CD4-positive, alpha-beta memory T cell (primary cell): ENCODE measurements around the gene SMAD3. TPM values are rescaled to one million over a fixed set of nuclear protein-coding genes. Genes with fewer than 3 reads are reported as not detected.
A peak's percentile ranks its signal among the peaks of the same experiment; 100 is the strongest.

Source experiments
- CTCF ChIA-PET: fragments of 350-600 bp; sonication (Branson Sonifier 250); formaldehyde crosslinking; loops from one replicate; lab custom pipeline; 2021; ENCODE audit warnings: inconsistent platforms; ENCODE audit not compliant: partially characterized antibody; lab: Charles Lee
- POLR2A ChIA-PET: fragments of 350-600 bp; sonication (Branson Sonifier 250); formaldehyde crosslinking; loops from one replicate; lab custom pipeline; 2021; ENCODE audit not compliant: partially characterized antibody; lab: Charles Lee
- DNase-seq, 5 donors: peaks; one replicate each; pipeline versions ENCODE4 v3.0.0 to v3.0.0-alpha.2; 2020 to 2022; ENCODE audit warnings: mixed read lengths in 1 of 5
- H3K27ac ChIP-seq: one replicate; pipeline ENCODE4 v1.7.0; 2013; ENCODE audit warnings: low read depth, low read length
- H3K27me3 ChIP-seq: 2 replicates; pipeline ENCODE4 v1.7.0; 2013; ENCODE audit warnings: mild to moderate bottlenecking, low read length, moderate library complexity; ENCODE audit not compliant: insufficient read depth
- H3K36me3 ChIP-seq: 2 replicates; pipeline ENCODE4 v1.7.0; 2013; ENCODE audit warnings: mild to moderate bottlenecking, low read length, moderate library complexity; ENCODE audit not compliant: insufficient read depth
- H3K4me1 ChIP-seq: 2 replicates; pipeline ENCODE4 v1.7.0; 2013; ENCODE audit warnings: mild to moderate bottlenecking, low read length, moderate library complexity; ENCODE audit not compliant: insufficient read depth
- H3K4me3 ChIP-seq, 2 donors: one replicate each; pipeline ENCODE4 v1.7.0; 2013; ENCODE audit warnings: low read length in 2 of 2, mild to moderate bottlenecking in 1 of 2
- H3K9me3 ChIP-seq, 2 donors: one replicate each; pipeline ENCODE4 v1.7.0; 2013; ENCODE audit warnings: low read length in 2 of 2, control low read depth in 1 of 2; ENCODE audit not compliant: control insufficient read depth in 1 of 2
- H3K27ac Mint-ChIP-seq, 7 donors: one replicate each; pipeline ENCODE4 v1.8.0; 2020 to 2021; ENCODE audit warnings: mixed read lengths in 7 of 7, mild to moderate bottlenecking in 6 of 7, inconsistent platforms in 3 of 7, moderate library complexity in 3 of 7
- H3K27me3 Mint-ChIP-seq, 2 donors: one replicate each; pipeline ENCODE4 v1.8.0; 2020 to 2021; ENCODE audit warnings: mixed read lengths in 2 of 2
- H3K36me3 Mint-ChIP-seq, 2 donors: one replicate each; pipeline ENCODE4 v1.8.0; 2020 to 2021; ENCODE audit warnings: mixed read lengths in 2 of 2, inconsistent platforms in 1 of 2, mild to moderate bottlenecking in 1 of 2
- H3K4me1 Mint-ChIP-seq, 4 donors: one replicate each; pipeline ENCODE4 v1.8.0; 2020 to 2021; ENCODE audit warnings: mixed read lengths in 4 of 4, mild to moderate bottlenecking in 1 of 4
- H3K4me3 Mint-ChIP-seq, 8 donors: one replicate each; pipeline ENCODE4 v1.8.0; 2020 to 2021; ENCODE audit warnings: mixed read lengths in 8 of 8, mild to moderate bottlenecking in 7 of 8, moderate library complexity in 6 of 8, inconsistent platforms in 3 of 8
- H3K9me3 Mint-ChIP-seq, 8 donors: one replicate each; pipeline ENCODE4 v1.8.0; 2020 to 2021; ENCODE audit warnings: mixed read lengths in 8 of 8, mild to moderate bottlenecking in 5 of 8, inconsistent platforms in 3 of 8, moderate library complexity in 1 of 8
- intact Hi-C: fragments of 100-400 bp; cut with micrococcal nuclease; formaldehyde crosslinking; loops from one replicate; pipeline ENCODE4 v1.15.1; 2023
- polyA plus RNA-seq, 2 donors: library from polyadenylated mRNA; unstranded; fragments of 300-500 nt; fragmentation: Illumina TruSeq; gene quantifications; one replicate each; pipeline ENCODE4 v1.2.3, GENCODE V29; 2021
- total RNA-seq, 2 experiments: library from RNA; stranded (reverse); gene quantifications; one replicate each; pipeline ENCODE4 v1.2.3, GENCODE V29; 2021

The SMAD3 gene
- total and polyA plus RNA-seq, 4 experiments from 2014 or later, result 14.6 to 197 (median 110) TPM

DNA sequence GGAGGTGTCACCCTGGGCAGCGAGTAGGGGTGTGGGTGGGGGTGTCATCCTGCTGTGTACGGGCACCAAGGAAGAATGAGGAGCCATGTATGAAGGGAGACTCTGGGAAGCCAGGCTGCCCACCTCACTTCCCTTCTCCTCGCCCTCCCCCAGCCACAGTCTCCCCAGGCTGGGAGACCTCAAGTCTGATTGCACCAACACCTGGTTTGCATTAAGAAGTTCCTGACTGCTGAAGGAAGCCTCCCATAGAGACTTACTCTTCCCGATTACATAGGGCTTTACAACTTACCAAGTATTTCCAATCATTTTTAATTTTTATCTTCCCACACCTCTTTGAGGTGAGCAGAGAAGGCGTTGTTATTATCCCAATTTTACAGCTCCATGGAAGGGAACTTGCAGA lies 29.5 kb upstream of the SMAD3 start:
- no peaks in the 10 kb centered on the region for H3K27me3 Mint-ChIP-seq
- H3K4me1 Mint-ChIP-seq, result peaks cover 19 to 27% (median 23%) of the 10 kb centered on the region in 4 donors
- H3K4me1 ChIP-seq, result peaks cover 47% of the 10 kb centered on the region
- ChIA-PET POLR2A (no interaction called here), CTCF (no interaction called here)
- no peaks in the 10 kb centered on the region for H3K36me3 Mint-ChIP-seq
- H3K9me3 ChIP-seq, result no peaks in the 10 kb centered on the region
- intact Hi-C loops, result no loop called here
- DNase-seq, result no peak
- no peaks in the 10 kb centered on the region for H3K9me3 Mint-ChIP-seq
- H3K27ac ChIP-seq, result no peak overlapping the region
- peak overlapping the region in 2 of 7 donors; percentile 65 to 79 for H3K27ac Mint-ChIP-seq
- peak overlapping the region in 2 of 8 donors; percentile 24 to 31 for H3K4me3 Mint-ChIP-seq
- no peak overlapping the region for H3K4me3 ChIP-seq
- H3K36me3 ChIP-seq, result no peaks in the 10 kb centered on the region
- H3K27me3 ChIP-seq, result no peaks in the 10 kb centered on the region

DNA sequence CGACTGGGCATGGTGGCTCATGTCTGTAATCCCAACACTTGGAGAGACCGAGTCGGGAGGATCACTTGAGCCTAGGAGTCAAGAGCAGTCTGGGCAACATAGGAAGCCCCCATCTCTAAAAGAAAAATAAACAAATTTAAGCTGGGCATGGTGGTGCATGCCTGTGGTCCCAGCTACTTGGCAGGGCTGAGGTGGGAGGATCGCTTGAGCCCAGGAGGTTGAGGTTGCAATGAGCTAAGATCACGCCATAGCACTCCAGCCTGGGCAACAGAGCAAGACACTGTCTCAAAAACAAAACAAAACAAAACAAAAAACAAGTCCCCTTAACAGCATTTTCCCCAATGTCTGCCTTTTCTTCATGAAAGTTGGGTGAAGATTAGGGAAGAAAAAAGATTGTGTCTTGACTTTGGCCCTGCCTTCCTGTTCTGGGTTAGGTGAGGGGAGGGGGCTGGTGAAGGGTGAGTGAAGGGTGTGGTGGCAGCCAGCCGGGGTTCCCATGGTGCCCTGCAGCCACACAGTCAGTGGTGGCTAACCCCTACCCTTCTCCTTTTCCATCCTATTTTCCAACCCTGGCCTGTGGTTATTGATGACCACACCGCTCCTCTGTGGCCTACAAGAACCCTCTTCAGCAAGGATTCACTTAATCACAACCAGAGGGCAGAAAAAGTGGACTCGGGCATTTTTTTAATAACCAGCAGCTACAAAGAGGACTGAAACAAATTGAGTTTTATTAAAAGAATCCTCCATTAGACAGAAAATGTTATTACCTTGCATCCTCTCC lies 28.4 kb upstream of the SMAD3 start:
- Histone ChIP-seq H3K27me3 (no peaks in the 10 kb centered on the region), H3K27ac (no peak overlapping the region), H3K9me3 (no peaks in the 10 kb centered on the region), H3K4me1 (peaks cover 47% of the 10 kb centered on the region), H3K36me3 (no peaks in the 10 kb centered on the region), H3K4me3 (no peak overlapping the region)
- peaks cover 21 to 29% (median 26%) of the 10 kb centered on the region in 4 donors for H3K4me1 Mint-ChIP-seq
- POLR2A ChIA-PET, result interaction anchor here (0.8 to 1.3 kb wide), 3 partner anchors 14 to 66 kb away, joined by 3 to 5 read pairs (median 3); no protein-coding TSS in a partner anchor
- peak overlapping the region in 4 of 7 donors; percentile 9 to 76 (median 46) for H3K27ac Mint-ChIP-seq
- no peak for DNase-seq
- intact Hi-C loops, result no loop called here
- H3K9me3 Mint-ChIP-seq, result no peaks in the 10 kb centered on the region
- H3K4me3 Mint-ChIP-seq, result peak overlapping the region in 1 of 8 donors; percentile 17
- H3K27me3 Mint-ChIP-seq, result no peaks in the 10 kb centered on the region
- H3K36me3 Mint-ChIP-seq, result no peaks in the 10 kb centered on the region
- CTCF ChIA-PET, result interaction anchor here (1.0 to 1.1 kb wide), 3 partner anchors 66 to 151 kb away, joined by 3 read pairs; no protein-coding TSS in a partner anchor

DNA sequence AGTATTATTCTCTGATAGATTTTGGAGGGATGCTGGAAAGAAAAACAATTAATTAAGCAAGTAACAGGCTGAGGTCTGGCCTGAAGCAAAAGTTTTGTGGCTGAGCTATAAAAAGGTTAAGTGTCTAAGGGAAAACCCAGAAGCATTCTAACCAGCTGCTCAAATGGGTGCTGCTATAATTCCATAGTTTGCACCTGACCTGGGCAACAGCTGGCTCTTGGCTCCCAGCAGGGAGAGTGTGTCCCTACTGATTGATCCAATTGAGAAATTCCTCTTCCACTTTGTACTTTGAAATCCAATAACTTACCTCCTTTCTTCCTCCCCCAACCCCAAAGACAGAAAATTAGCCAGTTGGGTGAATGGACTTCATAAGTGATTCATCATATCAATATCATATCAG lies 27.7 kb upstream of the SMAD3 start:
- Mint-ChIP-seq H3K27me3 (no peaks in the 10 kb centered on the region), H3K36me3 (no peaks in the 10 kb centered on the region), H3K4me1 (peaks cover 29 to 35% (median 32%) of the 10 kb centered on the region in 4 donors)

DNA sequence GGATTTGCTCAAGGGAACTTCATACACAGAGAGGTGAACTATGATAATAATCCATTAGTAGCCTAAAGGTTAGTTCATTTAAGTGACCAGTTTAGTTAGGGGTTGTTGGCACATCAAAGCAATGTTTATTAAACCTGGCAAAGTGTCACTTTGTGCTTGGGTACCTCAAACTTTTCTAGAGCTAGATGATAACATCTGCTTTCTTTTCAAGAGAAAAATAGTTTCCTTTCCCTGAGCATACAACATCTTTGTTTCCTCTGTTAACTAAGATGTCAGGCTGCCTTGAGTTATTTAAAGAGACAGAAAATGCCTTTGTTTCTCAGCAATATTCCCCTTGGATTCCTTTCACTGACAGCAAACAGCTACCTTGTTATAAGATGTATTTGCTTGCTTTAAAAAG lies 26.7 kb upstream of the SMAD3 start:
- H3K4me1 Mint-ChIP-seq, result peaks cover 34 to 39% (median 36%) of the 10 kb centered on the region in 4 donors
- Histone ChIP-seq H3K27ac (no peak overlapping the region), H3K36me3 (no peaks in the 10 kb centered on the region), H3K9me3 (no peaks in the 10 kb centered on the region), H3K27me3 (no peaks in the 10 kb centered on the region), H3K4me1 (peaks cover 45% of the 10 kb centered on the region), H3K4me3 (no peak overlapping the region)
- H3K27me3 Mint-ChIP-seq, result no peaks in the 10 kb centered on the region
- H3K9me3 Mint-ChIP-seq, result no peaks in the 10 kb centered on the region
- DNase-seq, result no peak
- H3K36me3 Mint-ChIP-seq, result no peaks in the 10 kb centered on the region
- H3K27ac Mint-ChIP-seq, result peak overlapping the region; percentile 39 to 89 (median 81)
- peak overlapping the region in 6 of 8 donors; percentile 62 to 82 (median 70) for H3K4me3 Mint-ChIP-seq
- POLR2A ChIA-PET, result interaction anchor here (1.4 to 1.6 kb wide), 2 partner anchors 63 to 258 kb away, joined by 3 read pairs; no protein-coding TSS in a partner anchor
- intact Hi-C loops, result no loop called here
- CTCF ChIA-PET, result interaction anchor here (1.2 to 1.4 kb wide), 2 partner anchors 25 to 43 kb away, joined by 3 read pairs; no protein-coding TSS in a partner anchor

More for the DNA sequence above, 27.7 kb upstream of the SMAD3 start:
- no peak for DNase-seq
- no peaks in the 10 kb centered on the region for H3K9me3 Mint-ChIP-seq
- H3K4me1 ChIP-seq, result peaks cover 52% of the 10 kb centered on the region
- H3K36me3 ChIP-seq, result no peaks in the 10 kb centered on the region
- H3K27ac Mint-ChIP-seq, result peak overlapping the region in 6 of 7 donors; percentile 5 to 87 (median 26)
- H3K4me3 Mint-ChIP-seq, result peak overlapping the region in 2 of 8 donors; percentile 1 to 17
- no peaks in the 10 kb centered on the region for H3K9me3 ChIP-seq
- ChIA-PET POLR2A (interaction anchor here (1.0 to 1.6 kb wide), 4 partner anchors 32 to 259 kb away, joined by 3 to 5 read pairs (median 3); no protein-coding TSS in a partner anchor), CTCF (interaction anchor here (1.0 to 1.4 kb wide), 5 partner anchors 26 to 151 kb away, joined by 3 read pairs; no protein-coding TSS in a partner anchor)
- no peak overlapping the region for H3K4me3 ChIP-seq
- intact Hi-C loops, result no loop called here
- H3K27ac ChIP-seq, result no peak overlapping the region
- H3K27me3 ChIP-seq, result no peaks in the 10 kb centered on the region

DNA sequence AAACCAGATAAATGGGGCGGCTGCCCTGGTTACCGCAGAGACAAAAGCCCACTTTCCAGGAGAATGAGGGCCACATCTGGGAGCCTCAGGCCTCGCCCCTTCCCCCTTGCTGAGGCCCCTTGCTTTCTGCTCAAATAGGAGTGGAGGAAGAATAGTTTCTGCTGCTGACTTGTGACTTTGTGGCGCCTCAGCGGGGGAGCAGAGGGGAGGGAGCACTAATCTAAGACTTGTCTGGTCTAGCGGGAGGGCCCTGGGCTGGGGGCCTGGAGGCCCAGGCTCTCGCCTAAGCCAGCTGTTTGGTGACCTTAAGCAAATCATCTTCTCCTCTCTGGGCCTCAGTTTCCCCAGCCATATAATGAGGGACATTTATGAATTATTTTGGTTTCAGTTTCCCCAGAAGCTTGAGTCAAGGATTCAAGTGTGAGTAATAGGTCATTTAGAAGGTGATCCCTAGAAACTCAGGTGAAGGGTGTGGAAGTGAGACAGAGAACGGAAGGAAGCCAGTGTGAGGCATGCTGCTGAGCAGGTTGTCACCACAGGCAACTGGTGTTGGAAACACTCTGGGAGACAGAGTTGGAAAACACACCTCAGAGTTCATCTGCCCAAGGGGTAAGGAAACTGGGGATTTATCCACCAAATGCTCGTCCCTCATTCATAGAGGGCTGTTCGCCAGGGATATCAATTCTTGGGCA lies 25.9 kb upstream of the SMAD3 start:
- ChIA-PET CTCF (no interaction called here), POLR2A (interaction anchor here (1.4 to 1.6 kb wide), 2 partner anchors 62 to 257 kb away, joined by 3 read pairs; no protein-coding TSS in a partner anchor)
- peaks cover 28 to 34% (median 33%) of the 10 kb centered on the region in 4 donors for H3K4me1 Mint-ChIP-seq
- no peak overlapping the region for H3K4me3 ChIP-seq
- H3K4me3 Mint-ChIP-seq, result peak overlapping the region in 7 of 8 donors; percentile 56 to 82 (median 70)
- no peaks in the 10 kb centered on the region for H3K36me3 Mint-ChIP-seq
- no peaks in the 10 kb centered on the region for H3K27me3 Mint-ChIP-seq
- no peak overlapping the region for H3K27ac ChIP-seq
- H3K27ac Mint-ChIP-seq, result peak overlapping the region; percentile 5 to 89 (median 81)
- peaks cover 40% of the 10 kb centered on the region for H3K4me1 ChIP-seq
- H3K9me3 Mint-ChIP-seq, result no peaks in the 10 kb centered on the region
- no peaks in the 10 kb centered on the region for H3K9me3 ChIP-seq
- H3K36me3 ChIP-seq, result no peaks in the 10 kb centered on the region
- DNase-seq, result peak in 1 of 5 donors; percentile 8
- H3K27me3 ChIP-seq, result no peaks in the 10 kb centered on the region
- intact Hi-C loops, result no loop called here

DNA sequence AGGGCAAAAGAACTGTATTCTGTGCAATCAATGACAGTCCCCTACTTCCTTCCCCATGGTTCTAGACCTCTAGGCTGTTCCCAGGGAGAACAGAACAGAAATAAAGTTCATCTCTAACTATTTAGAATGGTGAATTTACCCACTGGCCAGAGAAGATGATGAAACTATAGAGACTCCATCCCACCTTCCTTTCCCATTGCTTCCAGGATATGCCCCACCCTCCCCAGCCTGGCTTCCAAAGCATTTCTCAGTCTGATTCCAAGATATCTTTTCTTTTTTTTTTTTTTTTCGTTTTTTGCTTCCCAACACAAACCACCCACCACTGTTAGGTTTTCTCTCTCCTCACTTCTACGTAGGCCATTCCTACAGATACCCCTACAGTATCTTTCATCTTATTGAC lies 25.1 kb upstream of the SMAD3 start:
- H3K27ac ChIP-seq, result no peak overlapping the region
- ChIA-PET CTCF (no interaction called here), POLR2A (no interaction called here)
- H3K4me3 ChIP-seq, result no peak overlapping the region
- Mint-ChIP-seq H3K36me3 (no peaks in the 10 kb centered on the region), H3K9me3 (no peaks in the 10 kb centered on the region), H3K4me3 (peak overlapping the region in 2 of 8 donors; percentile 39 to 71), H3K27me3 (no peaks in the 10 kb centered on the region), H3K27ac (no peak overlapping the region), H3K4me1 (peaks cover 21 to 34% (median 30%) of the 10 kb centered on the region in 4 donors)
- H3K27me3 ChIP-seq, result no peaks in the 10 kb centered on the region
- H3K36me3 ChIP-seq, result no peaks in the 10 kb centered on the region
- no peak for DNase-seq
- peaks cover 40% of the 10 kb centered on the region for H3K4me1 ChIP-seq
- H3K9me3 ChIP-seq, result no peaks in the 10 kb centered on the region
- intact Hi-C loops, result no loop called here
